A549 (cell line): ENCODE data around the gene CACNA2D2. TPM values are rescaled to one million over a fixed set of nuclear protein-coding genes. Genes with fewer than 3 reads are reported as not detected.
A peak's percentile ranks its signal among the peaks of the same experiment; 100 is the strongest.

Source experiments
- ATAC-seq, 2 experiments: fragments of 200-7000 bp in 1 of 2; fragments of >200 bp in 1 of 2; cut with Nextera tagmentation in 1 of 2; cut with Tn5 transposase in 1 of 2; 3 replicates each; pipeline versions ENCODE4 v1.8.0 to v1.9.1; 2018 to 2020; ENCODE audit warnings: mild to moderate bottlenecking in 1 of 2, moderate library complexity in 1 of 2
- CTCF ChIA-PET: fragments of 300-600 bp; sonication (Branson Sonifier 250); formaldehyde crosslinking; extraction: SDS; loops from one replicate; lab custom pipeline; 2021; ENCODE audit warnings: antibody characterized with exemption, inconsistent platforms; lab: Yijun Ruan, JAX
- POLR2A ChIA-PET: fragments of 350-600 bp; formaldehyde crosslinking; extraction: SDS; loops from one replicate; lab custom pipeline; 2021; ENCODE audit warnings: antibody characterized with exemption, inconsistent platforms; lab: Yijun Ruan, JAX
- DNase-seq, 2 experiments: peaks; one replicate each; pipeline versions ENCODE4 v3.0.0 to v3.0.0-alpha.2; 2011 to 2016; ENCODE audit warnings: low read depth in 1 of 2, low spot score in 1 of 2
- FAIRE-seq: peaks from 2 replicates; lab custom pipeline; 2011; peaks lifted over from hg19 to GRCh38; lab: Jason Lieb, UNC
- H3K27ac ChIP-seq, 2 experiments: fragments of >200 bp; sonication (Bioruptor Twin); formaldehyde crosslinking; 3 replicates each; pipeline ENCODE4 v1.5.1; 2016 to 2017
- H3K4me1 ChIP-seq: fragments of >200 bp; sonication (Bioruptor Twin); formaldehyde crosslinking; 3 replicates; pipeline ENCODE4 v1.6.1; 2016
- H3K4me2 ChIP-seq: fragments of >200 bp; sonication (Bioruptor Twin); formaldehyde crosslinking; 3 replicates; pipeline ENCODE4 v1.6.1; 2016
- H3K4me3 ChIP-seq: fragments of >200 bp; sonication (Bioruptor Twin); formaldehyde crosslinking; 3 replicates; pipeline ENCODE4 v1.5.1; 2016
- H3K9me3 ChIP-seq: fragments of >200 bp; sonication (Bioruptor Twin); formaldehyde crosslinking; 3 replicates; pipeline ENCODE4 v1.6.1; 2016
- BHLHE40 ChIP-seq: IDR thresholded peaks from 2 replicates; pipeline ENCODE4 v1.6.1; 2012; ENCODE audit warnings: low read depth, low read length, inconsistent platforms
- EHF ChIP-seq: fragments of 250-450 bp; sonication (Bioruptor Pico); IDR thresholded peaks from 2 replicates; pipeline ENCODE4 v1.5.0; 2020; ENCODE audit warnings: mild to moderate bottlenecking
- ELK1 ChIP-seq: fragments of 150-350 bp; IDR thresholded peaks from 2 replicates; pipeline ENCODE4 v1.6.1; 2014; ENCODE audit warnings: low read depth, mild to moderate bottlenecking, low read length
- ESRRA ChIP-seq: fragments of 150-350 bp; IDR thresholded peaks from 2 replicates; pipeline ENCODE4 v1.6.1; 2014; ENCODE audit warnings: mild to moderate bottlenecking, low read length, borderline replicate concordance
- FOSB ChIP-seq: fragments of 250-450 bp; sonication (Bioruptor Pico); IDR thresholded peaks from 2 replicates; pipeline ENCODE4 v1.5.0; 2020; ENCODE audit warnings: mild to moderate bottlenecking, moderate library complexity
- HMGXB4 ChIP-seq: fragments of 250-450 bp; sonication (Bioruptor Pico); IDR thresholded peaks from 2 replicates; pipeline ENCODE4 v1.5.0; 2021; ENCODE audit warnings: mild to moderate bottlenecking, moderate library complexity, borderline replicate concordance
- HOXA7 ChIP-seq: fragments of 250-450 bp; sonication (Bioruptor Pico); IDR thresholded peaks from 2 replicates; pipeline ENCODE4 v1.5.0; 2020; ENCODE audit warnings: mild to moderate bottlenecking, moderate library complexity
- JUN ChIP-seq, 2 experiments: fragments of >200 bp; sonication (Bioruptor Twin); formaldehyde crosslinking; IDR thresholded peaks; 2 replicates in 1 of 2; 3 replicates in 1 of 2; pipeline ENCODE4 v1.6.1; 2016 to 2017
- JUNB ChIP-seq: fragments of >200 bp; sonication (Bioruptor Twin); formaldehyde crosslinking; IDR thresholded peaks from 2 replicates; pipeline ENCODE4 v1.6.1; 2016
- KDM5A ChIP-seq: fragments of 200-600 bp; sonication (generic); IDR thresholded peaks from 2 replicates; pipeline ENCODE4 v1.6.1; 2016; ENCODE audit warnings: antibody characterized with exemption, mild to moderate bottlenecking
- MAFK ChIP-seq: fragments of 450-650 bp; IDR thresholded peaks from 2 replicates; pipeline ENCODE4 v1.6.1; 2014; ENCODE audit not compliant: partially characterized antibody
- MYC ChIP-seq: IDR thresholded peaks from 2 replicates; pipeline ENCODE4 v1.6.1; 2012; ENCODE audit warnings: mild to moderate bottlenecking, inconsistent platforms, low read length, improper control_type of control experiment, borderline replicate concordance
- PBX3 ChIP-seq: IDR thresholded peaks from 2 replicates; pipeline ENCODE4 v1.6.1; 2012
- PHF8 ChIP-seq: fragments of 200-600 bp; sonication (generic); IDR thresholded peaks from 2 replicates; pipeline ENCODE4 v1.6.1; 2016; ENCODE audit warnings: low read depth, mild to moderate bottlenecking, antibody characterized with exemption, moderate library complexity, borderline replicate concordance
- RARB ChIP-seq: fragments of 250-450 bp; sonication (Bioruptor Pico); IDR thresholded peaks from 2 replicates; pipeline ENCODE4 v1.8.0; 2021; ENCODE audit warnings: mild to moderate bottlenecking, moderate library complexity
- RCOR1 ChIP-seq: fragments of 150-350 bp; IDR thresholded peaks from 2 replicates; pipeline ENCODE4 v1.6.1; 2014; ENCODE audit warnings: antibody characterized with exemption, low read length, low read depth
- SMC3 ChIP-seq: fragments of >200 bp; sonication (Bioruptor Twin); formaldehyde crosslinking; IDR thresholded peaks from 3 replicates; pipeline ENCODE4 v1.6.1; 2018; ENCODE audit warnings: inconsistent platforms
- ZFP36 ChIP-seq: fragments of 450-650 bp; IDR thresholded peaks from 2 replicates; pipeline ENCODE4 v1.6.1; 2014; ENCODE audit warnings: borderline replicate concordance; ENCODE audit not compliant: partially characterized antibody
- ZNF302 ChIP-seq: fragments of 250-450 bp; sonication (Bioruptor Pico); IDR thresholded peaks from 2 replicates; pipeline ENCODE4 v1.9.0; 2021; ENCODE audit warnings: inconsistent platforms, mild to moderate bottlenecking, moderate library complexity
- whole genome bisulfite sequencing: methylation state at CpG from one replicate; pipeline ENCODE4 v1.1.6; 2017; ENCODE audit errors: missing lambda C conversion rate; 5-methylcytosine and 5-hydroxymethylcytosine counted together
- polyA plus RNA-seq, 4 experiments: library from polyadenylated mRNA; depleted of rRNA in 3 of 4; stranded (reverse); fragments of >200 nt; fragmentation: RNase III in 1 of 4; extraction: RNeasy Plus Mini Kit Qiagen cat#74134 plus additional on column Dnase treatment in 1 of 4; gene quantifications; 2 replicates in 3 of 4; 3 replicates in 1 of 4; pipeline ENCODE4 v1.2.3, GENCODE V29; 2011 to 2017
- TF ChIP-seq, protein P1 (sequence below): IDR thresholded peaks from 2 replicates; pipeline ENCODE4 v1.6.1; 2012; ENCODE audit warnings: low read depth, borderline replicate concordance
- TF ChIP-seq, protein P2 (sequence below): fragments of 200-600 bp; sonication (generic); IDR thresholded peaks from 2 replicates; pipeline ENCODE4 v1.6.1; 2016; ENCODE audit warnings: antibody characterized with exemption, mild to moderate bottlenecking, moderate library complexity

Gene CACNA2D2
- polyA plus RNA-seq, 2 of the 4 experiments (the other 2 are of a cell fraction): 0.21 to 0.75 TPM

DNA sequence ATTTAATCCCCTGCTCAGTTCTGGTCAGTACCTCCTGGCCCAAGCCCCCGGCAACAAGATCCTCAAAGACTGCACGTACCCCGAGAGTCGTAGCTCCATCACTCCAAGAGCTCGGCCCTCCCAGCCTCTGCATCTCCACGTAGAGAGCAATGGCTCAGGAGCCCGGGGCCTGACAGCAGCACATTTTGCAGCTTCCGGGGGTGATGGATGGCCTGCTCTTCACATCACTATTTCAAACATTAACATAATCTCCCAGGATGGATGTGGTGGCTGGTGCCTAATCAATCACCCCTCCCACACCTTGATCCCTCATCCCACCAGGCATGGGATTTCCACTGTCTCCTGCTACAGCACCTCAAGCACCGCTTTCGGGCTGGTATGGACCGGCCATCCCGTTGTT, 28.1 kb downstream of the CACNA2D2 start (continued):
- no peak for TF ChIP-seq HMGXB4 (CRISPR knock-in tag)
- TF ChIP-seq PHF8: no peak
- TF ChIP-seq PBX3: no peak
- TF ChIP-seq, protein P1, sequence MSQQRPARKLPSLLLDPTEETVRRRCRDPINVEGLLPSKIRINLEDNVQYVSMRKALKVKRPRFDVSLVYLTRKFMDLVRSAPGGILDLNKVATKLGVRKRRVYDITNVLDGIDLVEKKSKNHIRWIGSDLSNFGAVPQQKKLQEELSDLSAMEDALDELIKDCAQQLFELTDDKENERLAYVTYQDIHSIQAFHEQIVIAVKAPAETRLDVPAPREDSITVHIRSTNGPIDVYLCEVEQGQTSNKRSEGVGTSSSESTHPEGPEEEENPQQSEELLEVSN: no peak
- no peak for TF ChIP-seq ELK1
- TF ChIP-seq JUNB: no peak
- no peak for TF ChIP-seq ZNF302
- no peak for TF ChIP-seq HOXA7 (CRISPR knock-in tag)
- TF ChIP-seq EHF (CRISPR knock-in tag): no peak
- no peak for TF ChIP-seq ZFP36

DNA sequence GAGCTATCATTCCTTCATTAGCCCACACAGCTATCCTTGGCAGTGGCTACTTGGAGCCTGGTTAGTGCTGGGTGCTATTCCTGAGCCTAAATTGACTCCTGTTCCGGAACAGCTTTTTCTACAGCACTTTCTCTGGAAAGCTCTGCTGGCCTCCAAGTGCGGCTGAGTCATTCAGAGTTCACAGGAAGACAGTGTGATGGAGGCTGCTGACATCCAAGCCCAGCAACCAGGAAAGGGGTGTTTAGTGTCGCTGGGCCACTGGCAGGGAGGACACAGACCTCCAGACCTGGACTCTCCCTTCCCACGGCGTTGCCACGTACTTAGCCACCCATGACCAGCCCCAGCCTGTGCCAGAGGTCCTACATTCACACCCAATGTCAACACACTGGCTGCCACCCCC, 28.7 kb downstream of the CACNA2D2 start:
- no peak for TF ChIP-seq BHLHE40
- TF ChIP-seq KDM5A: no peak
- TF ChIP-seq MYC: no peak
- TF ChIP-seq MAFK: no peak
- TF ChIP-seq ESRRA: no peak
- TF ChIP-seq RARB: no peak
- TF ChIP-seq FOSB (CRISPR knock-in tag): no peak
- TF ChIP-seq JUN (IDR thresholded peaks at IDR 0.05): no peak
- TF ChIP-seq, protein P2, sequence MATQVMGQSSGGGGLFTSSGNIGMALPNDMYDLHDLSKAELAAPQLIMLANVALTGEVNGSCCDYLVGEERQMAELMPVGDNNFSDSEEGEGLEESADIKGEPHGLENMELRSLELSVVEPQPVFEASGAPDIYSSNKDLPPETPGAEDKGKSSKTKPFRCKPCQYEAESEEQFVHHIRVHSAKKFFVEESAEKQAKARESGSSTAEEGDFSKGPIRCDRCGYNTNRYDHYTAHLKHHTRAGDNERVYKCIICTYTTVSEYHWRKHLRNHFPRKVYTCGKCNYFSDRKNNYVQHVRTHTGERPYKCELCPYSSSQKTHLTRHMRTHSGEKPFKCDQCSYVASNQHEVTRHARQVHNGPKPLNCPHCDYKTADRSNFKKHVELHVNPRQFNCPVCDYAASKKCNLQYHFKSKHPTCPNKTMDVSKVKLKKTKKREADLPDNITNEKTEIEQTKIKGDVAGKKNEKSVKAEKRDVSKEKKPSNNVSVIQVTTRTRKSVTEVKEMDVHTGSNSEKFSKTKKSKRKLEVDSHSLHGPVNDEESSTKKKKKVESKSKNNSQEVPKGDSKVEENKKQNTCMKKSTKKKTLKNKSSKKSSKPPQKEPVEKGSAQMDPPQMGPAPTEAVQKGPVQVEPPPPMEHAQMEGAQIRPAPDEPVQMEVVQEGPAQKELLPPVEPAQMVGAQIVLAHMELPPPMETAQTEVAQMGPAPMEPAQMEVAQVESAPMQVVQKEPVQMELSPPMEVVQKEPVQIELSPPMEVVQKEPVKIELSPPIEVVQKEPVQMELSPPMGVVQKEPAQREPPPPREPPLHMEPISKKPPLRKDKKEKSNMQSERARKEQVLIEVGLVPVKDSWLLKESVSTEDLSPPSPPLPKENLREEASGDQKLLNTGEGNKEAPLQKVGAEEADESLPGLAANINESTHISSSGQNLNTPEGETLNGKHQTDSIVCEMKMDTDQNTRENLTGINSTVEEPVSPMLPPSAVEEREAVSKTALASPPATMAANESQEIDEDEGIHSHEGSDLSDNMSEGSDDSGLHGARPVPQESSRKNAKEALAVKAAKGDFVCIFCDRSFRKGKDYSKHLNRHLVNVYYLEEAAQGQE: no peak
- TF ChIP-seq SMC3: no peak
- TF ChIP-seq JUNB: no peak
- no peak for TF ChIP-seq RCOR1
- FAIRE-seq (no peak), DNase-seq (peak in 1 of 2 experiments; percentile 6), ATAC-seq (no peak; a peak in 1 of 6 replicates)
- CTCF ChIA-PET: interaction anchor here (1.5 kb wide), 1 partner anchor 9 kb away, joined by 4 read pairs; no protein-coding TSS in a partner anchor
- Histone ChIP-seq H3K27ac (no peak overlapping the region), H3K4me3 (no peak overlapping the region), H3K4me1 (no peaks in the 10 kb centered on the region), H3K9me3 (no peaks in the 10 kb centered on the region), H3K4me2 (no peak overlapping the region)
- POLR2A ChIA-PET: no interaction called here
- WGBS: 37% methylated on average over 4 of the region's 6 CpGs
